HG02870 (cell line): Measurements from ENCODE around the gene RNF138.
"Not testable (repeated sequence)": the region's sequence is repeated elsewhere in the genome, so short reads cannot be mapped to it uniquely, and the experiment has no call there.

Source experiments
- ATAC-seq: cut with Tn5 transposase; IDR thresholded peaks from one replicate; pipeline ENCODE4 v1.9.1; 2021; ENCODE audit warnings: mild to moderate bottlenecking, moderate library complexity; ENCODE audit not compliant: unreplicated experiment

The RNF138 gene

DNA sequence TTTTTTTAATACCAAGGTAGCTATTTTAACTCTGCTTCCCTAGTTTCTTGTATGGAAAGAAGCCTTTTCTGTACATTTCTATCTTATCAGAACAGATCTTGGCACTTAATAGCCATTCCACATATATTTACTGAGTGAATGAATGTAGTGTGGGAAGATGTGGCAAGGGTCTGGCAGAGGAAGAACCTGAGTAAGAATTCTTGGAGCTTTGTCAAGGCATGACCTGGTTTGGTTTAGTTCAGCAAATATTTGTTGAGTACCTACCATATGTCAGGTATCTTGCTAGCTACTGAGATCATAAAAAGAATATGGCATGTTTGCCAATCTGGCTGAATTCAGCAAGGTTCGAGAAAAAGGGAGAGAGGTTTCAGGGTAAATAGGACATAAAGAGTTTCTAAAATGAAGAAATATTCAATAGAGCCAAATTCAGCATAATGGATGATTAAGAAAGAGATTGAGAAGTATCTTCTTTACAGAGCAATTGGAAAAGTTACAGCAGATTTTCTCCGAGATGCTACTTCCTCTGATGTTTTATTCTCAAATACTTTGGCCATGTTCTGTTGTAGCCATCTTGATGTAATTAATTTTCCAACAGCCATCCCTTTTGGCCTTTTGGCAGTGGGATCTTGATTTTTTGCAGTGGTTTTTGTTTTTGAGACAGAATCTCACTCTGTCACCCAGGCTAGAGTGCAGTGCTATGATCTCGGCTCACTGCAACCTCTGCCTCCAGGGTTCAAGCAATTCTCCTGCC lies 76.5 kb downstream of the RNF138 start:
- no peak for ATAC-seq

DNA sequence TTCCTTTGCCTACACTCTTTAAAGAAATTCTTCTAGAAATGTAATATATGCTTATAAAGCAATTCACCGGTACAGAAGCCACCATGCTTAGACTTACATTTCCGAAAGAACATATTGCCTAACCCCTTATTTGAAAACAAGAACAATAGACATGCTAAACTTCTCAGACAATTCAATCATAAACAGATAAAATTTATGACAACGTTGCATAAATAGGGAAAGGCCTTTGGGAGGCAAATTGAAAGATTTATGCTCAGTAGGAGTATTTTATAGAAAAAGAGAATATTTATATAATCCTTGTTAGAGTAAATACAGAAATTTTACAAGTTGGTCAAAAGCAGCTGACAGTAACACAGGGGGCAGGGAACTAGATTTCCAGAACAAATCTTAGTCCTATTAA lies 82.0 kb downstream of the RNF138 start:
- ATAC-seq, result no peak

DNA sequence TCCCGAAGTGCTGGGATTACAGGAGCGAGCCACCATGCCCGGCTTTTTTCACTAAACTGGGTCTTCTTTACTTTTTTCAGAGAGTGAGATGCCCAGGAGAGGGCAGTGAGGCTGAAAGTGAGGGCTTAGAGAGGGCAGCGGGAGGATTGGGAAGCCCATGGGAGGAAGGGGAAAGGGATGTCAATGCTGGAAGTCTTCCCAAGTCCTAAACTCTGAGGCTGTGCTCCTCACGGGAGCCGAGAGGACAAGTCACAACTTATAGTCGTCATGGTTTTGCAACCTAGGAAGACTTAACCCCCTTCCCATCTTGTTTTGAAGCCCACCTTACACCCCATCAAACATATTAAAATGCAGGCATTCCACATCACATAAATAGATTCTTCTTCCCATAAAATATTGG lies 83.0 kb downstream of the RNF138 start:
- ATAC-seq, result no peak

DNA sequence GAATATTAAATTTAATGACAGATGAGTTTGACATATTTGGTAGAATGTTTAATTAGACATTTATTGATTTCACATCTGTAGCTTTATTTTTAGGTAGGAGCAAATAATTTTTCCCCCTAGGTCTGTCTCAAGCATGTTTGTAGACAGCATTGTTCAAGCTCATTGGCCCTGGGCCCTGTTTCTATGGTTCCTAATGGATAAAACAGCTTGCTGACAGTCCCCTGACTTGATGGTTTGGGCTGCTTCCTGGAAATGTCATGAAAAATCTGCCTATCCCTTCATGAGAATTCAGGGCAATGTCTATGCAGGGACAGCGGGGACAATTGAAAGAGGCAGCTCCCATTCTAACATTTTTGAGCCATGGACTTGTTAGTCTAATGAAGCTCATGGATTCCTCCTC lies 83.6 kb downstream of the RNF138 start:
- no peak for ATAC-seq

DNA sequence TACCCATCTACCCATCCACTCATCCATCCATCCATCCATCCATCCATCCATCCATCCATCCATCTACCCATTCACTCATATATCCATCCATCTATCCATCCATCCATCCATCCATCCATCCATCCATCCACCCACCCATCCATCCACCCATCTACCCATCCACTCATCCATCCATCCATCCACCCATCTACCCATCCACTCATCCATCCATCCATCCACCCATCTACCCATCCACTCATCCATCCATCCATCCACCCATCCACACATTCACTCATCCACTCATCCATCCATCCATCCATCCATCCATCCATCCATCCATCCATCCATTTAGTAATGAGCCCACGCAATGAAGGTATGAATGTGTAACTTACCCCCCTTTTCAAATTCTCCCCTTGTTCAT lies 85.1 kb downstream of the RNF138 start:
- not testable (repeated sequence) for ATAC-seq

DNA sequence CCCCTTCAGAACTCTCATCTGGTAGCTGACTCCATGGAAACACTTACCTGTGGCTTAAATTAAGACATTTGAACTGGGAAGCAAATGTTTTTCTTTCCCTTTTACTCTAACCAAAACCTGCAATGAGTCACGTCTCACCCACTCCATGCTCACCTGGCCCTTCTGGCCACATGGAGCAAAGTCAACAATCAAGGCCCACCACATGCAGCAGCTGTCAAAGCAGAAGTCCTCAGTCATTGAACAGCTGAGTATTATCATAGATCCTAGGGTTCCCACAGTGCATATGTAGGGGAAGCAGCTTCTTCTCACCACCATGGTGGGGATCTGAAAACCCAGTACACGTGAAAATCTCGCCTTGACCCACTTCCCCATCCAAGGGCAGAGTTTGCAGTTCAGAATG lies 85.9 kb downstream of the RNF138 start:
- ATAC-seq, result no peak
